HG03432 (cell line): ENCODE results near the gene RNF13.
"Not testable (repeated sequence)": the region's sequence is repeated elsewhere in the genome, so short reads cannot be mapped to it uniquely, and the experiment has no call there.

Source experiments
- ATAC-seq: cut with Tn5 transposase; IDR thresholded peaks from one replicate; pipeline ENCODE4 v1.9.1; 2021; ENCODE audit warnings: mild to moderate bottlenecking, moderate library complexity; ENCODE audit not compliant: unreplicated experiment

Gene RNF13

DNA sequence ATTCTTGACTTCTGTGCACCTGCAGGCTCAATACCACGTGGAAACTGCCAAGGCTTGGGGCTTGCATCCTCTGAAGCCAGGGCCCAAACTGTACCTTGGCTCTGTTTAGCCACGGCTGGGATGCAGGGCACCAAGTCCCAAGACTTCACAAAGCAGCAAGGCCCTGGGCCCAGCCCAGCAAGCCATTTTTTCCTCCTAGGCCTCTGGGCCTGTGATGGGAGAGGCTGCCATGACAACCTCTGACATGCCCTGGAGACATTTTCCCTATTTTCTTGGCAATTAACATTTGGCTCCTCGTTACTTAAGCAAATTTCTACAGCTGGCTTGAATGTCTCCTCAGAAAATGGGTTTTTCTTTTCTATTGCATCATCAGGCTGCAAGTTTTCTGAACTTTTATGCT is 25.5 kb downstream of the RNF13 start:
- not testable (repeated sequence) for ATAC-seq

DNA sequence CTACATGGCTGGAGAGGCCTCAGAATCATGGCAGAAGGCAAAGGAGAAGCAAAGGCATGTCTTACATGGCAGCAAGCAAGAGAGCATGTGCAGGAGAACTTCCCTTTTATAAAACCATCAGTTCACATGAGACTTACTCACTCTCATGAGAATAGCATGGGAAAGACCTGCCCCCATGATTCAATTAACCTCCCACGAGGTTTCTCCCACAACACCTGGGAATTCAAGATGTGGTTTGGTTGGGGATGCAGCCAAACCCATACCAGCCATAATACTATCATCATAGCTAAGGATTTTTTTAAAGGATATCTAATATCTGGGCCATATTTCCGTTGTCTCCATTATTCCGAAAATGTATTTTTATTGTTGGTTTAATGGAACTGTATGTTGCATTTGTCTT is 26.5 kb downstream of the RNF13 start:
- not testable (repeated sequence) for ATAC-seq

DNA sequence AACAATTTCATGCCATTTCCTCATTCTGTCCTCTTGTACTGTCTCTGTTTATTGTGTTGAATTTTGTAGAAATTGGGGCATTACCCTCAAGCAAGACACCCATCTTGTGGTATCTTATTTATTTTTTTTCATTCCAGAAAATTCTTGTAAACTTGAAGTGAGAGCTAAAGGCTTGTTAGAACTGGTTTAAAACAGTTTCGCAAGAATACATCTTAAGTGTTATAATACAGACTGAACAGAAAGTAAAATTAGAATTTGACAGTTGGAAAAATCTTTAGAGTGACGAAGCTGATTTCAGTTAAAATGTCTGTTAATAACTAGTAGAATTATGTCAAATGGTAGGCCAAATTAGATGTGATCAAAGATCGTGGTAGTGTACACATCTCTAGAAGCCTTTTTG is 26.9 kb downstream of the RNF13 start:
- no peak for ATAC-seq

DNA sequence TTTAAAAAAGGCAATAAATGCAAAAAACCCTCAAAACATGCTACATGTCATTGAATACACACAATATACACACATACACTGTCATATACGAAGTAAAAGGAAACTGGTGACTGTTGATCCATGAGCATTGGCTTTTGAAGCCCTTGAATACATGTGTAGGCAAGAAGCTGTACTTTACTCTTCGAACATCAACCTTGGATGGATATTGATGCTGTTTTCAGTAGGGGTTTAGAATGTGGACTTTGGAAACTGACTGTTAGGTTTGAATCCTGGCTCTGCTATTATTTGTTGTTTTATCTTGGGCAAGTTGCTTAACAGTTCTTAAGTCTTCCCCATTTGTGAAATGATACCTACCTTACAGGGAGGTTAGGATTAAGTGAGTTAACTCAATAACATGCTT is 30.5 kb downstream of the RNF13 start:
- no peak for ATAC-seq

DNA sequence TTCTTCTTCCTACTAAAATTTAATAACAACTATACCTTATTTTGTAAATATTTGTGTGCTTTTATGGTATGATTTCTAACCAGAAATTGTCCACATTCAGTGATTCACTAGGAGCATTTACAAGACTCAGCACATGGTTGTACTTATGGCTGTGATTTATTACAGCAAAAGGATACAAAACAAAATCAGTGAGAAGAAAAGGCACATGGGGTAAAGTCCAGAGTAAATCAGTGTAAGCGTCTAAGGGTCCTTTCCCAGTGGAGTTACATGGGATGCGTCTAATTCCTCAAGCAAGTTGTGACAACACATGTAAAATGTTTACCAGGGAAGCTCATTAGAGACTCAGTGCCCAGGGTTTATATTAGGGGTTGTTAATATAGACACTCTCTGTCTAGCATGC is 31.1 kb downstream of the RNF13 start:
- ATAC-seq, result no peak

DNA sequence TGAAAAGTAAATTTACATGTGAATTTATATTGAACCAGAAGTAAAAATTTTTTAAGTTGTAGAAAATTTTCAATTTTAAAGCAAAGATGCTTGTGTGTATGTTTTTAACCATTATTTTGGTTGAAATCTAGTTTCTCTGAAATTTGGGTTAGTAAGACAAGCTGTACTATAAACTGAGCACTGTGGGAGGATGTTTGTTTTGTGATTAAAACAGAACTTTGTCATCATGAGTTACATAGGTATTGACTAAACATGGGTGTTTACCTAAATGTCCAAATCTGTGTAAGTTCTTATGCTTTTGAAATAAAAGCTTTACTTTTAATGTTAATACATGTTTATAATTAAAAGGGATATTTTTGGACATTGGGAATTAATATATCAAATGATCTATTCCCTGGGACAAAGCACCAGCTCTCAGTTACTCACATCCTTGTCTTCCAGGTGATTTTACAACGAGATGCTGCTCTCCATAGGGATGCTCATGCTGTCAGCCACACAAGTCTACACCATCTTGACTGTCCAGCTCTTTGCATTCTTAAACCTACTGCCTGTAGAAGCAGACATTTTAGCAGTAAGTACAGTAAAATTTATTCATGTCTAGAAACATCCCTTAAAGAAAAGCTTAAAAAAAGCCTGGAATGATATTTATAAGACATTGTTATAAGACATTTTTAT is 32.7 kb downstream of the RNF13 start:
- ATAC-seq, result no peak

- no peak for ATAC-seq
Observed at GRCh38 chr3:149848238-149848637, 35.2 kb downstream of the RNF13 start.

DNA sequence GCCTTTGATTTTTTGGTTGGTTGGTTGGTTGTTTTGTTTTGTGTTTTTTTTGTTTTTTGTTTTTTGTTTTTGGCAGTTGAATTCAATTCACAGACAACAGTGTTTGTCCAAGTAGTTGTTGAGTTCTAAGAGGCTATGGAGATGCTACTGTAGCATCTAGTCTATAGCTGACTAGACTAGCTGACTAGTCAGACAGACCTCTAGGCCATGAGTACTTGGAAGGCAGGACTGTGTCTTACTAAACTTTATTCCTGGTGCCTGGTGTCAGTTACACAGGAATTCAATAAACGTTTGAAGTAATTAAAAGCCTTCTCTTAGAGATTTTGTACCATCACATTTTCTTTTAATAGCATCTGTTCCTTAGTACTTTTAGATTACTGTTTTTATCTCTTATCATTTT is 35.7 kb downstream of the RNF13 start:
- no peak for ATAC-seq

DNA sequence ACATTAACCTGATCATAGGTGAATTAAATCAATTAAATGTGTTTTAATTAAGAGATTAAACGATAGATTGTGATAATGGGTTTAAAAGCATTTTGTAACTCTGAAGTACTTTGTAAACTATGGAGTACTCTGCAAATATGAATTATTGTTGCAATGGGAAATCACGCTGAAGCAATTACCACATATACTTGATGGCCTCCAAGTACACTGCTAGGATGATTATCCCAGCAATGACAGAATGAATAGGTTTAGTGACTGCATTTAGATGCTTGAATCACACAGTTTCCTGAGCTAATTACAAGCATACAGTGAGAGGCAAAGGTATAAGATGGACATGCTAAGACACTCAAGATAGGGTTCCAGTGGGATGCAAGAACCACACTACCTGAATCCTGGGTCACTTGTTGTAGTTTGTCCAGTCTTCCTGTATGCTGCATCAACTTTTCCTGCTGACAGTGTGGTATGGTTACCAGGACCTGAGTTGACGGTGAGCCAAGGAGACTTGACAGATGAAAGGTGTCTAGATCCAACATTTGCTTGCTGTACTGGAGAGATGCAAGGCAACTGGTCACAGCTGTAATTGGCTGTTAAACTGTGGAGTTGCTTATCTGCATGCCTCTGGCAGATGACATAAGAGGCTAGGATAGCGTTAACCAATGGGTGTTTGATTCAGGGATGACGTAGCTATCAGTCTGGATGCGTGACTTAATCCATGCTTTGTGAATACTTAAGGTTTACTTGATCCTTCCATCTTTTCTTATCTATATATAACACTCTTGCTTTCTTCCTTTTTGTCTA is 38.0 kb downstream of the RNF13 start:
- no peak for ATAC-seq

GRCh38 chr3:149858911-149859310 is 45.9 kb downstream of the RNF13 start:
- ATAC-seq, result no peak

- no peak for ATAC-seq
Observed at GRCh38 chr3:149860881-149861280, 47.9 kb downstream of the RNF13 start.

GRCh38 chr3:149867563-149867962 is 54.5 kb downstream of the RNF13 start:
- ATAC-seq, result no peak

- no peak for ATAC-seq
Observed at GRCh38 chr3:149871855-149872254, 58.8 kb downstream of the RNF13 start.

DNA sequence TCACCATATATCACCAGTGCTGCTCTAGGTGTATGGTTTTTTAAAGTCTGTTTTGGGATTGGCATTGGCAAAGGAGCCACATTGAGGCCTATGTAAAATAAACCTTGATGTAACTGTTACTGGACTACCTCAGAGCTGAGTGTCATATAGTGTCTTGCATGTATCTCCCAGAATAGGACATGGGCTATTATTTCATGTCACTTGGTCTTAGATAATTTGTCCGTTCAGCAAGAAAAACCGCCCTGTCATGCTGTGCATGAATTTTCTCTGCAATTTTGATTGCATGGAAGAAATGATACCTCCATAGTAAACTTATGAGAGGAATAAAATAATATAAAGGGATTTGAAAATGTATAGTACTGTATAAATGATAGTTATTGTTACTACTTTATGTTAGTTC is 59.6 kb downstream of the RNF13 start:
- no peak for ATAC-seq

GRCh38 chr3:149877668-149878067 is 64.7 kb downstream of the RNF13 start:
- ATAC-seq, result no peak

- no peak for ATAC-seq
Observed at GRCh38 chr3:149879872-149880271, 66.9 kb downstream of the RNF13 start.

- no peak for ATAC-seq
Observed at GRCh38 chr3:149881879-149882278, 68.9 kb downstream of the RNF13 start.

DNA sequence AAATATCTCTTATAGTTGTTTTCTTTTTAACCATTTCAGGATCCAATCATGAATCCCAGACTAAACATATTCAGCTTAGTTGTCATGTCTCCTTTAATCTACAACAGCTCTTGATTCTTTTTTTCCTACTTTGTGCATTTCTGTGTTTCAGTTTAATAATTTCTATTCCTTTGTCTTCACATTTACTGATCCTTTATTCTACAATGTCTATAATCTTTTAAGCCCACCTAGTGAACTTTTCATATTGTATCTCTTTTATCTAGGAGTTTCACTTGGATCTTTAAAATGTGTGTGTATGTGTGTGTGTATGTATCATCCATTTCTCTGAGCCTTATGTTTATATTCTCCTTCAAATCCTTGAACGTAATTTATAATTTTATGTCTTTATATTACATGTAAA is 70.1 kb downstream of the RNF13 start:
- ATAC-seq, result no peak

DNA sequence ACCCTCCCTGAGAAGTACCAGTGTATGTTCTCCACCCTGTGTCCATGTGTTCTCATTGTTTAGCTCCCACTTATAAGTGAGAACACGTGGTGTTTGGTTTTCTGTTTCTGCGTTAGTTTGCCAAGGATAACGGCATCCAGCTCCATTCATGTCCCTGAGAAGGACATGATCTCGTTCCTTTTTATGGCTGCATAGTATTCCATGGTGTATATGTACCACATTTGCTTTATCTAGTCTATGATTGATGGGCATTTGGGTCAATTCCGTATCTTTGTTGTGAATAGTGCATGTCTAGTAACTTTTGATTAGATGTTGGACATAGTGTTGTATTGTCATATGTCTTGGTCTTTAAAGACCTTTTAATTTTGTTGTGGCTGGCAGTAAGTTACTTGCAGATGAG is 70.8 kb downstream of the RNF13 start:
- ATAC-seq, result not testable (repeated sequence)

DNA sequence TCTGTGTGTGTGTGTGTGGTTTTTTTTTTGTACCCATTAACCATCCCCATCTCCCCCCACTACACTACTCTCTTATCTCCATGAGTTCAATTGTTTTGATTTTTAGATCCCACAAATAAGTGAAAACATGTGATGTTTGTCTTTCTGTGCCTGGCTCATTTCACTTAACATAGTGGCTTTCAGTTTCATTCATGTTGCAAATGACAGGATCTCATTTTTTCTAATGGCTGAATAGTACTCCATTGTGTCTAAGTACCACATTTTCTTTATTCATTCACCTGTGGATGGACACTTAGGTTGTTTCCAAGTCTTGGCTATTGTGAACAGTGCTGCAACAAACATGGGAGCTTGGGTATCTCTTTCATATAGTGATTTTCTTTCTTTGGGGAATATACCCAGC is 71.8 kb downstream of the RNF13 start:
- ATAC-seq, result not testable (repeated sequence)

DNA sequence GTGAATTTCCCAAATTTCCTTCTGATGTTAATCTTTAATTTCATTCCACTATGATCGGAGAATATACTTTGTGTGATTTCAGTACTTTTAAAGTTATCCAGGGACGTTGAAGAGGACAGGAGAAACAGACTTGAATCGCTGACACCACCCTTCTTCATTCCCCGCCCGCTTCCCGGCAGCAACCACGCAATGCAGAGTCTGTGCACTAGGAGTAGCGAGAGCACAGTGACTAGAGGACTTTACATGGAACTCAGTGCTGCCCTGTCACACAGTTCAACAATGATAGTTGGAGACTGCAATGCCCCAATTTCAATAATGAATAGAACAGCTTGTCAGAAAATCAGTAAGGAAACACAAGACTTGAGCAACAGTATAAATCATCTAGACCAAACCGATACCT is 73.9 kb downstream of the RNF13 start:
- no peak for ATAC-seq

DNA sequence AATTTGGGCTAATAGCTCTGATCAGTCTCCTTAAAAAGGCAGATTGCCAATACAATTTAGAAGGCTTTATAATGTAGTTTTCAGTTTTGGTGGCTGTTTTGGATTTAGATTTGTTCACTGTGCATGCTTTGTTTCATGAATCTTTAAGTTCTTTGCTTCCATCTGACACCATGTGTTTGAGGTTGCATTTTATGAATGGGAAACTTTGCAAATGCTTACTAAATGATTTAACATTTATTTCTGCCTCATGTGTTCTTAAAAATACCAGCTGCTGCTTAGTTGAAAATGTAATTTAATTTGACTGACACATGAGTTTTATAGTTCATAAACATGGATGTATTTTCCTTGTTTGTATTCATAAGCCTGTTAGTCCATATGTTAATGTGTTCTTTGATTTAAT is 78.6 kb downstream of the RNF13 start:
- ATAC-seq, result no peak

DNA sequence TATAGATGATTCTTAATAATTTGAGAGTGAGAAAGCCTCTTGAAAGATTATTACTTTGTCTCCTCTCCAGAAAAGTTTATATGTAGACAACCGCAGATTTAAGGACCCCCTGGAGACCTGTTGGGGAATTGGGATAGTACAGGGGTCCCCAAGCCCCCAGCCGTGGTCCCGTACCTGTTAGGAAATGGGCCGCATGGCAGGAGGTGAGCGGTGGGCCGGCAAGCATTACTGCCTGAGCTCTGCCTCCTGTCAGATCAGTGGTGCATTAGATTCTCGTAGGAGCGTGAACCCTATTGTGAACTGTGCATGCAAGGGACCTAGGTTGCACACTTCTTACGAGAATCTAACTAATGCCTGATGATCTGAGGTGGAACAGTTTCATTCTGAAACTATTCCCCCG is 79.4 kb downstream of the RNF13 start:
- no peak for ATAC-seq
